GM18873 (cell line): Measurements from ENCODE around the gene TMIGD1.

Experiments
- ATAC-seq: cut with Tn5 transposase; IDR thresholded peaks from one replicate; pipeline ENCODE4 v1.9.1; 2021; ENCODE audit warnings: mild to moderate bottlenecking, moderate library complexity, moderate number of reproducible peaks; ENCODE audit not compliant: unreplicated experiment, low FRiP score

The TMIGD1 gene

DNA sequence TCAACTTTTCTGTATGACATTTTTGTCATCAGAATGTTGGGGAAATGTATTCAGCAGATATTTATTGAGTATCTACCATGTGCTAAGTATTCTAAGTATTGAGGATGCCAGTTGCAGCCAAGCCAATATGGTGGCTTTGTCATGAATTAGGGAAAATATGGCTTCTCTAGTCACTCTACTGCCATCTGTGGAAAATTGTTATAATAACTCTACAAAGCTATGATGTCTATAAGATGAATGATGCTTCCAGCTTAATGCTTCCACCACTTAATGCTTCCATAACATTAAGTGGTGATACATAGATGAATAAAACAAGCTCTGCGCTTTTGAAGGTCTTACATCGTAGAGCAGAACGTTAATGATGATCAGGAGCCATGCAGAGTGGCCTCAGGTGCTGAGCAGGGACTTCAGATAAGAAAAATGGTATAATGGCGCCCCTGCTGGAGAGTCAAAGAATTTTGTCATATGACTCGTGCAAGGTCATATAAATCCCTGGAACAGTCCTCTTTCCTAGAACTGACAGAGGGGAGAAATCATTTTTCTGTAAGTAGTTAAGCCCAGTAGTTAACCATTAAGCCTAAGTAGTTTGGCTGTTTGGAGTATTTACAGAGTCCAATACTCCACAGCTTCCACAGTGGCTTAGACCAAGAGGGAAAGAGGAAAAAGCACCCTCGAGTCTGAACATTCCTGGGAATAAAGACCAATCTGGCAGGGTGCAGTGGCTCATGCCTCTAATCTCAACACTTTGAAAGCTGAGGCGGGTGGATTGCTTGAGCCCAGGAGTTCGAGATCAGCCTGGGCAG is 2.7 kb upstream of the TMIGD1 start:
- ATAC-seq: no peak

DNA sequence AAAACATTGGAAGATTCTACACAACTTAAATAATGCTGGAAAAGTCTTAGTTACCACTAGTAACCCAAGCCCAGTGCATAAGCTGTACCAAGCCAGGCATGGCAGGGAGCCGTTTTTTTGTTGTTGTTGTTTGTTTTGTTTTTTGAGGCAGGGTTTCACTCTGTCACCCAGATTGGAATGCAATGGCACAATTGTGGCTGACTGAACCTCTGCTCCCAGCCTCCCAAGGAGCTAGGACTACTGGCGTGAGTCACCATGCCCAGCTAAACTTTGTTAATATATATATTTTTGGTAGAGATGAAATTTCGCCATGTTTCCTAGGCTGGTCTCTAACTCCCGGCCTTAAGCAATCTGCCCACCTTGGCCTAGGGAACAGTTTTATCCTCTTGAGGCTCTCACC is 564 bp upstream of the TMIGD1 start:
- no peak for ATAC-seq

DNA sequence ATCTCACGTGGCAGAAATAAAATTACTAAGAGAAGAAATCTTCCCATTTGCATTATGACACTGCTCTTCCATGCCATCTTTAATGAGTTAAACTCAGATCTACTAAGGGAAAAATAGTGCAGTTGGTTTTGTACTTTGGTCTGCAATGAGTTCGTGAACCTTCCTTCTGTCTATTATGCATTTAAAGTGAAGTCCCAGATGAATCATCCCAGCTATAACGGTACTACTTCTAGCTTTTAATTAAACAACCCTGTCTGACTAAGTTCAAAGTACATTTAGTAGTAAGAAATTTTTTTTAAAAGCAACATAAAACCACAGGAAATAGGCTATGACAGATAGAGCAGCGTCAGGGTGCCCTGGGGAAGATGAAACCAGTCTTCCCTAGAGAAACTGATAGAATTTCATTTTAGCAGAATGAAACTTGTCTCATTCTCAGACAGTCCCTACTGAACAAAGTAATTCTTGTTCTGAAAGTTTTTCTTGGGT is 1.8 kb downstream of the TMIGD1 start:
- ATAC-seq: no peak

DNA sequence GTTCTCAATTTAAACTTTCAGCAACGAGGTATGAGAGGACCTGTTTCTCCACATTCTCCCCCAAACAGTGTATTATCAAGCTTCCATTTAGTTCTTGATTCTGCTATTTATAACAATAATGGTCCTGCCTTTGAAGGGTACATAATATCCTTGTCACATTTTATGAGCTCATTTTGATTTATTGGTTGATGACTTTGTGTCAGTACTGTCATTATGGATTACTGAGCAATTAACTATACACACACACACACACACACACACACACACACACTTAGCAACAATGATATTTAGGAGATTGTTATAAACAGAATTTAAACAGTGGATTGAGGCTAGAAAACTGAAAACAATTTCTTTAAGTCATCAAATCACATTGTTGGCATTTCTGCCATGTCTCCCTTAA is 7.0 kb downstream of the TMIGD1 start:
- ATAC-seq: no peak

DNA sequence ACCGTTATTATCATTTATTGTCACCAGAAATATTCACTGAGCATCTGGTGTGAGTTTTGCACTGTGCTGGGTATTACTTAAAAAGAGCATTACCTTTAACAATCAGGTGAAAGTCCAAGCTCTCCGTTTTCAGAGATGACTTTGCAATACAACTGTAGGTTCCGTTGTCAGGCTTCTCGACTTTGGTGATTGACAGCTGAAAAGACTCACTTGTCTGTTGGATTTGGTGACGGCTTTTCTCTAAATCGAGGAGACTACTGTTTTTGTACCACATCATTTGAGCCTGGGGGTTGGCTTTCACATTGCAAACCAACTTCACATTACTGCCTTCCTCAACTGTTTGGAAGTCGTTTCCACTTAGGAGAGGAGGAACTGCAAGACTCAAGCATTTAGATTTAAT is 9.1 kb downstream of the TMIGD1 start:
- ATAC-seq: no peak

DNA sequence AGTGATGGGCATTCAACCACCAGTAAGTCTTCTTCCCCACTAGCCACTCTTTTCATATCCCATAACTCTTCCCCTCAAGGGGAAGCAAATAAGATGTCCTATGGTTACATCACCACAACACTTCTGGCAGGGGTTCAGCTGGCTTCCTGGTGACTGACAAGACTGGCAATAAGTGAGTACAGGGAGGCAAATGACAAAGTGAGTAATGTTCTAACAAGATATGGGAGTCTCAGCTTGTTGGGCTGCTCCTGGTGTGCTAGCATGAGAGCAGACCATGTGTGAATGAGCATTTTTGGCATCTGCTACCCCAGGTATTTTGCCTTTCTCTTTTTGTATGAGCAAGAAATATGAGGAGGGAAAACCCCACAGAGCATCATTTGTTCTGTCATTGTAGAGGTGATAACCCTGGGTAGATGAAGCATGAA is 9.9 kb downstream of the TMIGD1 start:
- no peak for ATAC-seq

- no peak for ATAC-seq
Measured at GRCh38 chr17:30323262-30323894, 10.5 kb downstream of the TMIGD1 start.

DNA sequence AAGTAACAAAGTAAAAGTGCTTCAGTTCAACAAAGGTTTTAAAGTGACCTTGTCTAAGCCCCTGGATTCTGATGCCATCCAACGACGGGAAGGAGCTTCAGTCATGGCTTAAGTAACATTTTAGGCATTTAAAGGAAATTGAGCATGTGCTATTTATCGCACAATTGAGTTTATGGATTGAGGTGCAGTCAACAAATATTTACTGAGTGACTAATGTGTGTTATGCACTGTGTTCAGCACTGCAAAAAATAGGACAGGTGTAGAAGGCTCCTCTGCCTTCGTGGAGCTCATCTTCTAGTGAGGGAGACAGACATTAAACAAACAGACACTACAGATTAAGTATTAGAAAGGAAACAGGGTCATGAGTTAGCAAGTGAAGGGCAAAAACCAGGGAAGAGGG is 12.5 kb downstream of the TMIGD1 start:
- ATAC-seq: no peak

- no peak for ATAC-seq
Measured at GRCh38 chr17:30318155-30318554, 15.7 kb downstream of the TMIGD1 start.

- ATAC-seq: no peak
Measured at GRCh38 chr17:30316736-30317135, 17.1 kb downstream of the TMIGD1 start.

GRCh38 chr17:30315106-30315505 is 18.8 kb downstream of the TMIGD1 start:
- no peak for ATAC-seq

DNA sequence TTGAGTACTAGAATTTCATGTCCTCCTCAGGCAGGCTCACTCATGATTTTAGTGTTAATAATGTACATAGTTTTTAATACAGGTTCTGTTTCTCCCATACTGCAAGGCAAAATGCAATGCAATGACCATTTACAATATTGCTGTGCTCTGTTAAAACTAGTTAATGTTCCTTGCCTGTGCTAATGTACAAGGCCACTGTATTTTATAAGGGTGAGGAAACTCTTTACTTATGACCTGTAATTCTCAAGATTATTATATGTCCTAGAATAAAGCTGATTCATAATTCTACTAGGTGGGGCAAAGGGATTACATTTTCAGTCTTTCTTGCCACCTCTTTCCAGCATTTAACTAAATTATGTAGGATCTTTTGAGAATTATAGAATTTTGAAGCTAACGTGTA is 19.4 kb downstream of the TMIGD1 start:
- no peak for ATAC-seq

DNA sequence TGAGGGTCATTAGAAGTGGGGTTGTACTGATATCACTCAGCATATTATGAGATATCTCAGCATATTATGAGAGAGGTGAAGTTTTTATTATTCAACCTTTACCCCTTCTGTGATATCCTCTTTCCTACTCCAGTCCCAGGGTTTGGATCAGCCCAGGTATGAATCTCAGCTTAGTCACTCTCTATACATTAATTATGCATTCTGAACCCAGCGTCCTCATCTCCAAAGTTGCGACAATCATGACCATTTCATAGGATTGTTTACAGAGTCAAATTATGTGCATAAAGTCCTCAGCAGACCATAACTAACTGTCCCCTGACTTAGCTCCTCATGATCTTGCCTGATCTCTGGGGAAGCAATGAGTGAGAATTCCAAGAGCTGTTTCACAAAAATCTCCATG is 21.6 kb downstream of the TMIGD1 start:
- ATAC-seq: no peak

- no peak for ATAC-seq
Measured at GRCh38 chr17:30310562-30310961, 23.3 kb downstream of the TMIGD1 start.

- no peak for ATAC-seq
Measured at GRCh38 chr17:30309591-30309990, 24.3 kb downstream of the TMIGD1 start.

DNA sequence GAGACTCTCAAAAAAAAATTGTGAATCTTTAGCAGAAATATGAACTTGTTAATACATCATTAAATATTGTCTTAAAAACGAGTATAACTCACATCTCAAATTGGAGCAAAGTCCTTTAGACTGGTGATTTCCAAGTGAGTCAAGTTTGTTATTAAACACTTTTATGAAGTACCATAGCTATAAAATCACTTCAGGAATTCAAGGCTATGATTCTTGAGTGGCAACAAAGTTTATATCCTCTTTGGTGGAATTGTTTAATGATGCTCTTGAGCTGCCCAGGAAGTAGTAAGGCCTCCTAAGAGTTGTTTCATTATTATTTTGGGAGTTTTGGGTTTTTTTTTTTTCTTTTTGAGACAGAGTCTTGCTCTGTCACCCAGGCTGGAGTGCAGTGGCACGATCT is 25.5 kb downstream of the TMIGD1 start:
- no peak for ATAC-seq

GRCh38 chr17:30304778-30305177 is 29.1 kb downstream of the TMIGD1 start:
- ATAC-seq: no peak

GRCh38 chr17:30302241-30302640 is 31.6 kb downstream of the TMIGD1 start:
- ATAC-seq: no peak

DNA sequence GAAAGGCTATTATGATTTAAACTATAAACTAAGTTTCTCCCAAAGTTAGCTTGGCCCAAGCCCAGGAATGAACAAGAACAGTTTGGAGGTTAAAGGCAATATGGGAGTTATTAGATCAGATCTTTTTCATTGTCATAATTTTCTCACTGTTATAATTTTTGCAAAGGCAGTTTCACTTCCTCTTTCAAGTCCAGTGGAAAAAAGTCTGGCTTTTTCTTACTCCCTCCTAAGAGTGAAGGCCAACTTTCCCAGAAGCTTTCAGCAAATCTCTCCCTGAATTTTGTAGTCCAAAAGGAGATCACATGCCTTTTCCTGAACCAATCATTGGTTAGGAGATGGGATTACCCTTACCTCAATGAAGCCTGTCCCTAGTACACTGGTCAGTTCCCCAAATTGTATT is 33.0 kb downstream of the TMIGD1 start:
- ATAC-seq: no peak

GRCh38 chr17:30299000-30299399 is 34.9 kb downstream of the TMIGD1 start:
- no peak for ATAC-seq

- no peak for ATAC-seq
Measured at GRCh38 chr17:30297715-30298114, 36.1 kb downstream of the TMIGD1 start.

- no peak for ATAC-seq
Measured at GRCh38 chr17:30296499-30297080, 37.3 kb downstream of the TMIGD1 start.
